Measurements from ENCODE around the gene CFAP161.

- TF ChIP-seq EZH2 (IDR thresholded peaks at IDR 0.05; ENCODE audit: low read depth, unreplicated experiment) (no peak), POLR2AphosphoS5 (IDR thresholded peaks at IDR 0.05; ENCODE audit: low read depth) (no peak), REST (IDR thresholded peaks at IDR 0.05; ENCODE audit: unreplicated experiment) (no peak), EZH2phosphoT487 (IDR thresholded peaks at IDR 0.05; ENCODE audit: unreplicated experiment) (no peak), STAT1 (IDR thresholded peaks at IDR 0.05; ENCODE audit: unreplicated experiment) (no peak), CREB1 (CRISPR knock-in tag; IDR thresholded peaks at IDR 0.05; ENCODE audit: low read depth) (no peak), JUNB (IDR thresholded peaks at IDR 0.05; ENCODE audit: unreplicated experiment) (no peak)
- TF ChIP-seq, protein P1, sequence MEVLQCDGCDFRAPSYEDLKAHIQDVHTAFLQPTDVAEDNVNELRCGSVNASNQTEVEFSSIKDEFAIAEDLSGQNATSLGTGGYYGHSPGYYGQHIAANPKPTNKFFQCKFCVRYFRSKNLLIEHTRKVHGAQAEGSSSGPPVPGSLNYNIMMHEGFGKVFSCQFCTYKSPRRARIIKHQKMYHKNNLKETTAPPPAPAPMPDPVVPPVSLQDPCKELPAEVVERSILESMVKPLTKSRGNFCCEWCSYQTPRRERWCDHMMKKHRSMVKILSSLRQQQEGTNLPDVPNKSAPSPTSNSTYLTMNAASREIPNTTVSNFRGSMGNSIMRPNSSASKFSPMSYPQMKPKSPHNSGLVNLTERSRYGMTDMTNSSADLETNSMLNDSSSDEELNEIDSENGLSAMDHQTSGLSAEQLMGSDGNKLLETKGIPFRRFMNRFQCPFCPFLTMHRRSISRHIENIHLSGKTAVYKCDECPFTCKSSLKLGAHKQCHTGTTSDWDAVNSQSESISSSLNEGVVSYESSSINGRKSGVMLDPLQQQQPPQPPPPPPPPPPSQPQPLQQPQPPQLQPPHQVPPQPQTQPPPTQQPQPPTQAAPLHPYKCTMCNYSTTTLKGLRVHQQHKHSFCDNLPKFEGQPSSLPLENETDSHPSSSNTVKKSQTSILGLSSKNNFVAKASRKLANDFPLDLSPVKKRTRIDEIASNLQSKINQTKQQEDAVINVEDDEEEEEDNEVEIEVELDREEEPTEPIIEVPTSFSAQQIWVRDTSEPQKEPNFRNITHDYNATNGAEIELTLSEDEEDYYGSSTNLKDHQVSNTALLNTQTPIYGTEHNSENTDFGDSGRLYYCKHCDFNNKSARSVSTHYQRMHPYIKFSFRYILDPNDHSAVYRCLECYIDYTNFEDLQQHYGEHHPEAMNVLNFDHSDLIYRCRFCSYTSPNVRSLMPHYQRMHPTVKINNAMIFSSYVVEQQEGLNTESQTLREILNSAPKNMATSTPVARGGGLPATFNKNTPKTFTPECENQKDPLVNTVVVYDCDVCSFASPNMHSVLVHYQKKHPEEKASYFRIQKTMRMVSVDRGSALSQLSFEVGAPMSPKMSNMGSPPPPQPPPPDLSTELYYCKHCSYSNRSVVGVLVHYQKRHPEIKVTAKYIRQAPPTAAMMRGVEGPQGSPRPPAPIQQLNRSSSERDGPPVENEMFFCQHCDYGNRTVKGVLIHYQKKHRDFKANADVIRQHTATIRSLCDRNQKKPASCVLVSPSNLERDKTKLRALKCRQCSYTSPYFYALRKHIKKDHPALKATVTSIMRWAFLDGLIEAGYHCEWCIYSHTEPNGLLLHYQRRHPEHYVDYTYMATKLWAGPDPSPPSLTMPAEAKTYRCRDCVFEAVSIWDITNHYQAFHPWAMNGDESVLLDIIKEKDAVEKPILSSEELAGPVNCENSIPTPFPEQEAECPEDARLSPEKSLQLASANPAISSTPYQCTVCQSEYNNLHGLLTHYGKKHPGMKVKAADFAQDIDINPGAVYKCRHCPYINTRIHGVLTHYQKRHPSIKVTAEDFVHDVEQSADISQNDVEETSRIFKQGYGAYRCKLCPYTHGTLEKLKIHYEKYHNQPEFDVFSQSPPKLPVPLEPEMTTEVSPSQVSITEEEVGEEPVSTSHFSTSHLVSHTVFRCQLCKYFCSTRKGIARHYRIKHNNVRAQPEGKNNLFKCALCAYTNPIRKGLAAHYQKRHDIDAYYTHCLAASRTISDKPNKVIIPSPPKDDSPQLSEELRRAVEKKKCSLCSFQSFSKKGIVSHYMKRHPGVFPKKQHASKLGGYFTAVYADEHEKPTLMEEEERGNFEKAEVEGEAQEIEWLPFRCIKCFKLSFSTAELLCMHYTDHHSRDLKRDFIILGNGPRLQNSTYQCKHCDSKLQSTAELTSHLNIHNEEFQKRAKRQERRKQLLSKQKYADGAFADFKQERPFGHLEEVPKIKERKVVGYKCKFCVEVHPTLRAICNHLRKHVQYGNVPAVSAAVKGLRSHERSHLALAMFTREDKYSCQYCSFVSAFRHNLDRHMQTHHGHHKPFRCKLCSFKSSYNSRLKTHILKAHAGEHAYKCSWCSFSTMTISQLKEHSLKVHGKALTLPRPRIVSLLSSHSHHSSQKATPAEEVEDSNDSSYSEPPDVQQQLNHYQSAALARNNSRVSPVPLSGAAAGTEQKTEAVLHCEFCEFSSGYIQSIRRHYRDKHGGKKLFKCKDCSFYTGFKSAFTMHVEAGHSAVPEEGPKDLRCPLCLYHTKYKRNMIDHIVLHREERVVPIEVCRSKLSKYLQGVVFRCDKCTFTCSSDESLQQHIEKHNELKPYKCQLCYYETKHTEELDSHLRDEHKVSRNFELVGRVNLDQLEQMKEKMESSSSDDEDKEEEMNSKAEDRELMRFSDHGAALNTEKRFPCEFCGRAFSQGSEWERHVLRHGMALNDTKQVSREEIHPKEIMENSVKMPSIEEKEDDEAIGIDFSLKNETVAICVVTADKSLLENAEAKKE (CRISPR knock-in tag; IDR thresholded peaks at IDR 0.05), result no peak
- TF ChIP-seq, protein P2, sequence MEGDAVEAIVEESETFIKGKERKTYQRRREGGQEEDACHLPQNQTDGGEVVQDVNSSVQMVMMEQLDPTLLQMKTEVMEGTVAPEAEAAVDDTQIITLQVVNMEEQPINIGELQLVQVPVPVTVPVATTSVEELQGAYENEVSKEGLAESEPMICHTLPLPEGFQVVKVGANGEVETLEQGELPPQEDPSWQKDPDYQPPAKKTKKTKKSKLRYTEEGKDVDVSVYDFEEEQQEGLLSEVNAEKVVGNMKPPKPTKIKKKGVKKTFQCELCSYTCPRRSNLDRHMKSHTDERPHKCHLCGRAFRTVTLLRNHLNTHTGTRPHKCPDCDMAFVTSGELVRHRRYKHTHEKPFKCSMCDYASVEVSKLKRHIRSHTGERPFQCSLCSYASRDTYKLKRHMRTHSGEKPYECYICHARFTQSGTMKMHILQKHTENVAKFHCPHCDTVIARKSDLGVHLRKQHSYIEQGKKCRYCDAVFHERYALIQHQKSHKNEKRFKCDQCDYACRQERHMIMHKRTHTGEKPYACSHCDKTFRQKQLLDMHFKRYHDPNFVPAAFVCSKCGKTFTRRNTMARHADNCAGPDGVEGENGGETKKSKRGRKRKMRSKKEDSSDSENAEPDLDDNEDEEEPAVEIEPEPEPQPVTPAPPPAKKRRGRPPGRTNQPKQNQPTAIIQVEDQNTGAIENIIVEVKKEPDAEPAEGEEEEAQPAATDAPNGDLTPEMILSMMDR (conservative IDR thresholded peaks at IDR 0.05; ENCODE audit: low read depth in 2 of 2), result no peak
Measured at GRCh38 chr15:81184188-81184587, 50.1 kb downstream of the CFAP161 start.

Data from GM23338 (cell line).